PC-9 (cell line): ENCODE measurements around the gene STPG1. TPM values are rescaled to one million over a fixed set of nuclear protein-coding genes. Genes with fewer than 3 reads are reported as not detected.

Source experiments
- BruUV-seq: library from RNA; stranded (reverse); fragments of 400-500 nt; replicated peaks from 2 replicates; lab custom pipeline; 2021; lab: Mats Ljungman, UMichigan
- CTCF ChIA-PET: fragments of 300-600 bp; sonication (Branson Sonifier 250); formaldehyde crosslinking; loops from one replicate; lab custom pipeline; 2022; ENCODE audit warnings: antibody characterized with exemption; lab: Charles Lee
- POLR2A ChIA-PET: fragments of 300-600 bp; sonication (Branson Sonifier 250); formaldehyde crosslinking; loops from one replicate; lab custom pipeline; 2022; ENCODE audit warnings: antibody characterized with exemption; ENCODE audit not compliant: unreplicated experiment; lab: Charles Lee
- DNase-seq, 2 experiments: peaks; one replicate each; pipeline versions ENCODE4 v3.0.0 to v3.0.0-alpha.2; 2015 to 2022; ENCODE audit warnings: mixed read lengths in 1 of 2
- H2AFZ ChIP-seq: fragments of 200-600 bp; sonication (generic); 2 replicates; pipeline ENCODE4 v1.8.1; 2017; ENCODE audit warnings: antibody characterized with exemption
- H3F3A ChIP-seq: fragments of 200-600 bp; sonication (generic); 2 replicates; pipeline ENCODE4 v1.8.1; 2017; ENCODE audit warnings: antibody characterized with exemption, mild to moderate bottlenecking, low read depth; ENCODE audit not compliant: insufficient read depth
- H3K27ac ChIP-seq: fragments of 200-600 bp; sonication (generic); 2 replicates; pipeline ENCODE4 v1.6.1; 2016; ENCODE audit warnings: mixed run types
- H3K27me3 ChIP-seq: fragments of 200-600 bp; sonication (generic); 2 replicates; pipeline ENCODE4 v1.6.1; 2016; ENCODE audit warnings: low read depth, mixed run types; ENCODE audit not compliant: insufficient read depth
- H3K36me3 ChIP-seq: fragments of 200-600 bp; sonication (generic); 2 replicates; pipeline ENCODE4 v1.6.1; 2016; ENCODE audit warnings: low read depth, mixed run types
- H3K4me1 ChIP-seq: fragments of 200-600 bp; sonication (generic); replicated peaks from 2 replicates; pipeline ENCODE4 v1.6.1; 2016; ENCODE audit warnings: mixed run types; ENCODE audit not compliant: insufficient read depth
- H3K4me2 ChIP-seq: fragments of 200-600 bp; sonication (generic); 2 replicates; pipeline ENCODE4 v1.6.1; 2017; ENCODE audit warnings: mixed run types
- H3K4me3 ChIP-seq: fragments of 200-600 bp; sonication (generic); 2 replicates; pipeline ENCODE4 v1.6.1; 2016; ENCODE audit warnings: mixed run types
- H3K79me2 ChIP-seq: fragments of 200-600 bp; sonication (generic); 2 replicates; pipeline ENCODE4 v1.6.1; 2017; ENCODE audit warnings: low read depth, mixed run types
- H3K9me2 ChIP-seq: fragments of 200-600 bp; sonication (generic); 2 replicates; pipeline ENCODE4 v1.8.1; 2017; ENCODE audit warnings: mild to moderate bottlenecking; ENCODE audit not compliant: insufficient read depth
- H3K9me3 ChIP-seq: fragments of 200-600 bp; sonication (generic); 2 replicates; pipeline ENCODE4 v1.8.1; 2016; ENCODE audit warnings: low read depth; ENCODE audit not compliant: insufficient read depth
- H4K20me1 ChIP-seq: fragments of 200-600 bp; sonication (generic); 2 replicates; pipeline ENCODE4 v1.8.1; 2017; ENCODE audit not compliant: insufficient read depth
- EZH2 ChIP-seq: fragments of 200-600 bp; sonication (generic); IDR thresholded peaks from 2 replicates; pipeline ENCODE4 v1.8.0; 2017; ENCODE audit warnings: antibody characterized with exemption, low read depth
- intact Hi-C: fragments of 100-400 bp; cut with micrococcal nuclease; formaldehyde crosslinking; loops from one replicate; pipeline ENCODE4 v1.10.0; 2022; ENCODE audit not compliant: unreplicated experiment
- total RNA-seq: library from RNA; stranded (reverse); gene quantifications from 2 replicates; pipeline ENCODE4 v1.2.3, GENCODE V29; 2021
- TF ChIP-seq, protein P1 (sequence below): fragments of 200-600 bp; sonication (generic); conservative IDR thresholded peaks from 2 replicates; pipeline ENCODE4 v1.6.1; 2017; ENCODE audit warnings: mixed run types, antibody characterized with exemption, mild to moderate bottlenecking, moderate library complexity

The STPG1 gene
- total RNA-seq, 1 experiment from 2014 or later, result 11.4 TPM

DNA sequence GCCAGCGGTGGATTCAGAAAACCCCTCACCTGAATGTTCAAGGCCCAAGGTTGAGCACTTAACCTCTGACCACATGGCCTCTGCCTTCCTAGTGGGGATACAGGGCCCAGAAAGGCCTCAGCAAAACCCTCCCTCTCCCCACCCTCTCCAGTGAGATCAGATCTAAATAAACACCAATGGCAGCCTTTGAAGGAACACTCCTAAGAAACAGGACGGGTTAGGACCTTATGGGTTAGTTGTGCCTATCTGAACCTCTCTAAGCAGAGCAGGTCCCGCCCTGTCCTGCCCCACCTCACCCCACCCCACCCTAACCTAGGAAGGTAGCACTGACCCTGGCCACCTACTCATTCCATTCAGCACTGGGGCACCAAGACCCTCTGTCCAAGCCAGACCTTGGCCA lies 102.3 kb downstream of the STPG1 start:
- CTCF ChIA-PET, result no interaction called here
- peaks cover 13% of the 10 kb centered on the region for H3F3A ChIP-seq
- peaks cover 32% of the 10 kb centered on the region for H3K4me1 ChIP-seq
- H3K9me3 ChIP-seq, result no peaks in the 10 kb centered on the region
- H3K79me2 ChIP-seq, result no peaks in the 10 kb centered on the region
- no peaks in the 10 kb centered on the region for H3K27me3 ChIP-seq
- H3K27ac ChIP-seq, result no peak overlapping the region
- no peaks in the 10 kb centered on the region for H3K36me3 ChIP-seq
- H2AFZ ChIP-seq, result no peak overlapping the region
- TF ChIP-seq EZH2, result no peak
- TF ChIP-seq, protein P1, sequence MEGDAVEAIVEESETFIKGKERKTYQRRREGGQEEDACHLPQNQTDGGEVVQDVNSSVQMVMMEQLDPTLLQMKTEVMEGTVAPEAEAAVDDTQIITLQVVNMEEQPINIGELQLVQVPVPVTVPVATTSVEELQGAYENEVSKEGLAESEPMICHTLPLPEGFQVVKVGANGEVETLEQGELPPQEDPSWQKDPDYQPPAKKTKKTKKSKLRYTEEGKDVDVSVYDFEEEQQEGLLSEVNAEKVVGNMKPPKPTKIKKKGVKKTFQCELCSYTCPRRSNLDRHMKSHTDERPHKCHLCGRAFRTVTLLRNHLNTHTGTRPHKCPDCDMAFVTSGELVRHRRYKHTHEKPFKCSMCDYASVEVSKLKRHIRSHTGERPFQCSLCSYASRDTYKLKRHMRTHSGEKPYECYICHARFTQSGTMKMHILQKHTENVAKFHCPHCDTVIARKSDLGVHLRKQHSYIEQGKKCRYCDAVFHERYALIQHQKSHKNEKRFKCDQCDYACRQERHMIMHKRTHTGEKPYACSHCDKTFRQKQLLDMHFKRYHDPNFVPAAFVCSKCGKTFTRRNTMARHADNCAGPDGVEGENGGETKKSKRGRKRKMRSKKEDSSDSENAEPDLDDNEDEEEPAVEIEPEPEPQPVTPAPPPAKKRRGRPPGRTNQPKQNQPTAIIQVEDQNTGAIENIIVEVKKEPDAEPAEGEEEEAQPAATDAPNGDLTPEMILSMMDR, result no peak
- POLR2A ChIA-PET, result no interaction called here
- no peak overlapping the region for H3K4me2 ChIP-seq
- no peaks in the 10 kb centered on the region for H4K20me1 ChIP-seq
- BruUV-seq, result no TSS peak
- no peak overlapping the region for H3K4me3 ChIP-seq
- DNase-seq, result no peak
- intact Hi-C loops, result no loop called here
- no peaks in the 10 kb centered on the region for H3K9me2 ChIP-seq

DNA sequence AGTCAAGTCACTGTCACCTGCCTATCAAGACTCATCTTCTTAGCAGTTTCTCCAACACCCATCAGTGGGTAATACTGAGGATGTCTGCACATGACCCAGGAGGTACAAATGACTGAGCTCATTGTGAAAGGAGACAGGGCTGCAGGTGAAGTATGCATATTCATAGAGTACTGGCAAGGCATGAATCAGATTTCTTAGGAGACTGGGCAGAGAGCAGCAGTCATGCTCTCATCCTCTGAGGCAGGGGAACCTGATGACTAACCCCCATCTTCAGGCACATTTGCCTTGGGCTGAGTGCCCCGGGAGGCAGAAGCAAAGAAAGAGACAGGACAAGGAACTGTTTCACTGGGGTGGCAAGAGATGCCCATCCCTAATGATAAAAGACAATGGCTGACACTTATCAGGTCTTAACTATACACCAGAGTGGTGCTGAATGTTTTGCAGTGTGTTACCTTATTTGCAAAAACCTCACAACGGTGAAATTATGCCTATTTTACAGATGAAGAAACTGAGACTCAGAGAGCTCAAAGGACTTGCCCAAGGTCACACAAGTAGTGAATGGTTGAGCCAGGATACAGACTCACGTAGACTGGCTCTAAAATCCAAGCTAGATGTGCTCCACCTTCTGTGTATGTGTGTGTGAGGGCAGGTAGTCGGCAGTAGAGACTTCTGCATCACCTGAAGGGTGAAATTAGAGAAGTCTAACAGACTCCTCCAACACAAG lies 103.7 kb downstream of the STPG1 start:
- H3K27me3 ChIP-seq, result no peaks in the 10 kb centered on the region
- no peak overlapping the region for H3K4me3 ChIP-seq
- H3K9me2 ChIP-seq, result no peaks in the 10 kb centered on the region
- DNase-seq, result peak in 1 of 2 experiments; percentile 71
- peaks cover 13% of the 10 kb centered on the region for H3F3A ChIP-seq
- no peaks in the 10 kb centered on the region for H3K79me2 ChIP-seq
- no peak overlapping the region for H3K4me2 ChIP-seq
- intact Hi-C loops, result no loop called here
- no peak overlapping the region for H3K27ac ChIP-seq
- no peak for TF ChIP-seq EZH2
- TF ChIP-seq, protein P1, result no peak
- ChIA-PET POLR2A (no interaction called here), CTCF (interaction anchor here (1.0 kb wide), 1 partner anchor 108 kb away, joined by 3 read pairs; no protein-coding TSS in a partner anchor)
- no TSS peak for BruUV-seq
- no peaks in the 10 kb centered on the region for H4K20me1 ChIP-seq
- H3K4me1 ChIP-seq, result peaks cover 31% of the 10 kb centered on the region
- H3K36me3 ChIP-seq, result no peaks in the 10 kb centered on the region
- H2AFZ ChIP-seq, result no peak overlapping the region
- no peaks in the 10 kb centered on the region for H3K9me3 ChIP-seq

DNA sequence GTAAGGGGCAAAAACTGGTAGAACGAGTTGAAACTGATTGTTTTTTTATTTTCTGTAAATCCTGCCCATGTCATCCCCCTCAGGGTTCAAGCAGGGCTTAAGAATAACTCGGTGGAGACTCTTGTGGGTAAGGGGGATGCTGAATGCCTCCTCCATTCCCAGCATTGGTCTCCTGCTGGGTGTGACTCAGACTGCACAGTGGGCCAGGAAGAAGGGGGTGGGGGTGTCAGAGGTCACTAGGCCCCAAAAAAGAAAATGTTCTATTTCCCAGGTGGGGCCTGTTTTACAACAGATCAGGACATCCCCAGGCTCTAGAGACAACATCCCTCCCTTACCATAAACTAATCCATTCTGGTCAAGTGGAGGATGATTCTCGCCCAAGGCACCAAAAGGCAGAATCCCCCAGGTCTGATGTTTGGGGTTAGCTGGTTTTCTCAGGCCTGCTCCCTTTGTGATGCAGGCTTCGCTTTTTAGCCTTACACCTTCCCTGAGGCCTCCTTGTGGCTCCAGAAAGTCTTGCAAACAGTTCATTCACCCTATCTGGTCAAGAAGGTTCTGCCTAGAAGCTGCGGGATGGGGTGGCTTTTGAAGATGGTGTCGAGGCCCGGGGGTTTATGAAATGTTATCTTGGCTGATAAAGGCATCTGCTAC lies 105.1 kb downstream of the STPG1 start:
- Histone ChIP-seq H3K79me2 (no peaks in the 10 kb centered on the region), H3F3A (peaks cover 13% of the 10 kb centered on the region; the same call in 1 of the 2 replicates), H3K9me3 (no peaks in the 10 kb centered on the region), H3K36me3 (no peaks in the 10 kb centered on the region), H3K27ac (peak overlapping the region; percentile 40; the same call in 1 of the 2 replicates), H3K4me2 (peak overlapping the region; percentile 55), H3K9me2 (no peaks in the 10 kb centered on the region), H3K27me3 (no peaks in the 10 kb centered on the region), H3K4me3 (no peak overlapping the region), H2AFZ (no peak overlapping the region), H3K4me1 (peaks cover 31% of the 10 kb centered on the region), H4K20me1 (no peaks in the 10 kb centered on the region)
- intact Hi-C loops, result no loop called here
- no peak for TF ChIP-seq EZH2
- TF ChIP-seq, protein P1, result peak; percentile 32; the same call in 1 of the 2 replicates
- ChIA-PET POLR2A (interaction anchor here (0.5 kb wide), 1 partner anchor 12 kb away, joined by 5 read pairs; no protein-coding TSS in a partner anchor), CTCF (no interaction called here)
- DNase-seq, result no peak
- no TSS peak for BruUV-seq

Other genes with a start within 250 kb of the STPG1 start
- 5.5 and 8.1 TPM in 2 replicates for gene IFNLR1, start 226.5 kb downstream of the STPG1 start, total RNA-seq
- gene GRHL3, start 94.4 kb downstream of the STPG1 start, total RNA-seq, result 1.1 and 1.7 TPM in 2 replicates
- gene NIPAL3, start 2.0 kb upstream of the STPG1 start, total RNA-seq, result 34.7 and 42.0 TPM in 2 replicates
- gene RCAN3, start 89.1 kb upstream of the STPG1 start, total RNA-seq, result 21.9 and 27.4 TPM in 2 replicates
- gene NCMAP, start 142.3 kb upstream of the STPG1 start, total RNA-seq, result 0.20 and 0.50 TPM in 2 replicates
- gene SRRM1, start 229.5 kb upstream of the STPG1 start, total RNA-seq, result 111 and 124 TPM in 2 replicates